ENCODE measurements around the gene PEX5L. TPM values are rescaled to one million over a fixed set of nuclear protein-coding genes. Genes with fewer than 3 reads are reported as not detected.

PEX5L gene
- total and polyA plus RNA-seq, 10 of the 15 experiments (the other 5 are each of a cell fraction or from before 2014, with no cell fraction given), result 0.11 to 17.0 (median 0.50) TPM

DNA sequence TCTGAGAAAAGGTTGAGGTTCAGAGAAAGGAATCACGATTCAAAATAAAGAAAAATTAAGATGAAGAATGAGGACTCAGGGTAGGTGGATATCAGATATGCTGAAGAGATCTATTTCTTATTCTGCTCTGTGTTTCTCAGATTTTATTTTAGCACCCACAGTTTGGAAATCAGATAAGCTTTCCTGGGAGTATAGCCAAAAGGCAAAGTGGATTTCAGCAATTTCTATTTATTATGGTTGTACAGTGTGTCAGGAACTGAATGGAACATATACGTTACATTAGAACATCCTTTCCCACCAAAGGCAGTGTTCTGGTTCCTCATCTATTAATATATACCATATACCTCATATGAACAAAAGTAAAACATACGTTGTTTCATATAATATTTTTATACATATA lies 18.9 kb downstream of the PEX5L start:
- Histone ChIP-seq H3K9me3 (replicated peaks; ENCODE audit: control insufficient read depth, insufficient read depth, low read length) (no peaks in the 10 kb centered on the region; the same call in 2 of the 3 replicates), H3K27me3 (replicated peaks in 1 of 2; ENCODE audit: control insufficient read depth in 2 of 2, insufficient read depth in 2 of 2, low read length in 1 of 2) (no peaks in the 10 kb centered on the region), H2AFZ (ENCODE audit: control insufficient read depth, low read depth, low read length) (no peak overlapping the region), H3K36me3 (ENCODE audit: control insufficient read depth in 2 of 2, insufficient read depth in 2 of 2, low read length in 1 of 2) (no peaks in the 10 kb centered on the region), H3K27ac (ENCODE audit: control insufficient read depth, insufficient read depth) (no peak overlapping the region), H3K79me2 (ENCODE audit: control insufficient read depth, insufficient read depth, low read length) (no peaks in the 10 kb centered on the region), H3K4me1 (ENCODE audit: control insufficient read depth, insufficient read depth, low read length) (no peaks in the 10 kb centered on the region), H3K4me3 (no peak overlapping the region), H3K4me2 (ENCODE audit: control insufficient read depth, insufficient read depth) (no peak overlapping the region), H4K20me1 (ENCODE audit: control insufficient read depth, insufficient read depth) (no peaks in the 10 kb centered on the region), H3K9ac (ENCODE audit: control insufficient read depth, insufficient read depth, low read length) (no peak overlapping the region)
- ATAC-seq, result no peak
- SMC1A ChIA-PET (ENCODE audit: uncharacterized antibody, unreplicated experiment), result interaction anchor here (0.8 to 3.3 kb wide), 18 partner anchors 11 to 322 kb away, joined by 3 to 98 read pairs (median 4); no protein-coding TSS in a partner anchor
- in situ Hi-C loops (cut with MboI) (no loop called here), intact Hi-C loops (cut with micrococcal nuclease; ENCODE audit: unreplicated experiment) (loop anchor here (2.0 kb wide), 2 partner anchors 89 to 207 kb away; no protein-coding TSS in a partner anchor)
- no peak for DNase-seq (ENCODE audit: low read depth, low spot score)
- BruUV-seq (replicated peaks), result no TSS peak
- RAD21 ChIA-PET (ENCODE audit: unreplicated experiment), result interaction anchor here (0.7 to 3.8 kb wide), 8 partner anchors 39 to 697 kb away, joined by 3 to 51 read pairs (median 6); no protein-coding TSS in a partner anchor
- CTCF ChIA-PET, result interaction anchor here (0.7 to 4.3 kb wide), 15 partner anchors 18 to 566 kb away, joined by 3 to 88 read pairs (median 4); no protein-coding TSS in a partner anchor
- POLR2A ChIA-PET, result no interaction called here
- WGBS (ENCODE audit: insufficient coverage, insufficient replicate concordance, low lambda C conversion rate, missing lambda C conversion rate), result 63% methylated on average over 3 of the region's 3 CpGs
- FAIRE-seq, result no peak
- no peak for TF ChIP-seq BRCA1 (IDR thresholded peaks at IDR 0.05; ENCODE audit: low read depth, low read length)
- TF ChIP-seq ZNF217 (IDR thresholded peaks at IDR 0.05), result no peak
- TF ChIP-seq REST (IDR thresholded peaks at IDR 0.05; ENCODE audit: low read depth, low read length), result no peak
- no peak for TF ChIP-seq TAF1 (IDR thresholded peaks at IDR 0.05; ENCODE audit: borderline replicate concordance, low read depth, low read length)
- no peak for TF ChIP-seq PBX3 (IDR thresholded peaks at IDR 0.05; ENCODE audit: insufficient replicate concordance, low read depth, low read length)
- TF ChIP-seq NFYB (IDR thresholded peaks at IDR 0.05; ENCODE audit: insufficient read depth, low read depth, low read length), result no peak
- no peak for TF ChIP-seq NKRF (conservative IDR thresholded peaks at IDR 0.05)
- TF ChIP-seq ZBTB40 (IDR thresholded peaks at IDR 0.05; ENCODE audit: borderline replicate concordance), result no peak
